GM19463 (cell line): Measurements from ENCODE around the gene UBXN7.
A peak's percentile ranks its signal among the peaks of the same experiment; 100 is the strongest.
"Not testable (repeated sequence)": the region's sequence is repeated elsewhere in the genome, so short reads cannot be mapped to it uniquely, and the experiment has no call there.

Source experiments
- ATAC-seq: cut with Tn5 transposase; IDR thresholded peaks from one replicate; pipeline ENCODE4 v1.9.1; 2021; ENCODE audit warnings: mild to moderate bottlenecking, moderate library complexity; ENCODE audit not compliant: unreplicated experiment

UBXN7 gene

GRCh38 chr3:196320137-196320536 is 112.1 kb downstream of the UBXN7 start:
- ATAC-seq, result no peak

GRCh38 chr3:196317687-196318467 is 114.3 kb downstream of the UBXN7 start, which contains the start of gene DYNLT2B:
TSS of gene DYNLT2B (minus strand) at chr3:196318240. CDS start at chr3:196318152, 88 bp downstream.
- ATAC-seq, result peak; percentile 93

GRCh38 chr3:196316799-196317686 is 115.2 kb downstream of the UBXN7 start:
- ATAC-seq, result not testable (repeated sequence)

GRCh38 chr3:196315821-196316220 is 116.4 kb downstream of the UBXN7 start:
- ATAC-seq, result no peak

- ATAC-seq, result no peak
Measured at GRCh38 chr3:196314597-196314996, 117.6 kb downstream of the UBXN7 start.

- ATAC-seq, result not testable (repeated sequence)
Measured at GRCh38 chr3:196314086-196314485, 118.1 kb downstream of the UBXN7 start.

- ATAC-seq, result not testable (repeated sequence)
Measured at GRCh38 chr3:196302960-196303359, 129.3 kb downstream of the UBXN7 start.

GRCh38 chr3:196302551-196302950 is 129.7 kb downstream of the UBXN7 start:
- ATAC-seq, result not testable (repeated sequence)

GRCh38 chr3:196298521-196298920 is 133.7 kb downstream of the UBXN7 start:
- ATAC-seq, result no peak
